ENCODE measurements around the gene ARHGAP6.

Gene ARHGAP6

GRCh38 chrX:11424903-11425674, 240.6 kb downstream of the ARHGAP6 start:
- no peak for DNase-seq (ENCODE audit: low spot score)

- no peak for DNase-seq (ENCODE audit: low spot score)
Measured at GRCh38 chrX:11423949-11424348, 241.8 kb downstream of the ARHGAP6 start.

GRCh38 chrX:11423362-11423818, 242.3 kb downstream of the ARHGAP6 start:
- no peak for DNase-seq (ENCODE audit: low spot score)

- no peak for DNase-seq (ENCODE audit: low spot score)
Measured at GRCh38 chrX:11422525-11422857, 243.2 kb downstream of the ARHGAP6 start.

GRCh38 chrX:11421805-11422524, 243.8 kb downstream of the ARHGAP6 start:
- no peak for DNase-seq (ENCODE audit: low spot score)

GRCh38 chrX:11420851-11421250, 244.9 kb downstream of the ARHGAP6 start:
- no peak for DNase-seq (ENCODE audit: low spot score)

- no peak for DNase-seq (ENCODE audit: low spot score)
Measured at GRCh38 chrX:11419102-11419501, 246.6 kb downstream of the ARHGAP6 start.

GRCh38 chrX:11416600-11416999, 249.1 kb downstream of the ARHGAP6 start:
- no peak for DNase-seq (ENCODE audit: low spot score)

GRCh38 chrX:11414091-11414490, 251.6 kb downstream of the ARHGAP6 start:
- DNase-seq (ENCODE audit: low spot score) = no peak

- DNase-seq (ENCODE audit: low spot score) = no peak
Measured at GRCh38 chrX:11412715-11413623, 252.8 kb downstream of the ARHGAP6 start.

GRCh38 chrX:11409957-11410356, 255.8 kb downstream of the ARHGAP6 start:
- DNase-seq (ENCODE audit: low spot score) = no peak

- no peak for DNase-seq (ENCODE audit: low spot score)
Measured at GRCh38 chrX:11408783-11409182, 256.9 kb downstream of the ARHGAP6 start.

- no peak for DNase-seq (ENCODE audit: low spot score)
Measured at GRCh38 chrX:11408109-11408405, 257.7 kb downstream of the ARHGAP6 start.

- DNase-seq (ENCODE audit: low spot score) = peak; percentile 4
Measured at GRCh38 chrX:11407331-11408108, 258.2 kb downstream of the ARHGAP6 start.

- no peak for DNase-seq (ENCODE audit: low spot score)
Measured at GRCh38 chrX:11406109-11406765, 259.5 kb downstream of the ARHGAP6 start.

- no peak for DNase-seq (ENCODE audit: low spot score)
Measured at GRCh38 chrX:11403631-11404030, 262.1 kb downstream of the ARHGAP6 start.

- no peak for DNase-seq (ENCODE audit: low spot score)
Measured at GRCh38 chrX:11401966-11402365, 263.8 kb downstream of the ARHGAP6 start.

GRCh38 chrX:11399489-11400094, 266.1 kb downstream of the ARHGAP6 start:
- no peak for DNase-seq (ENCODE audit: low spot score)

GRCh38 chrX:11398785-11399184, 266.9 kb downstream of the ARHGAP6 start:
- DNase-seq (ENCODE audit: low spot score) = no peak

GRCh38 chrX:11398139-11398538, 267.6 kb downstream of the ARHGAP6 start:
- no peak for DNase-seq (ENCODE audit: low spot score)

GRCh38 chrX:11397680-11398079, 268.0 kb downstream of the ARHGAP6 start:
- no peak for DNase-seq (ENCODE audit: low spot score)
